GM19043 (cell line): ENCODE measurements around the gene PTPRM.

Experiments used
- ATAC-seq: cut with Tn5 transposase; IDR thresholded peaks from one replicate; pipeline ENCODE4 v1.9.1; 2021; ENCODE audit warnings: low read depth; ENCODE audit not compliant: unreplicated experiment

Gene PTPRM

GRCh38 chr18:7566567-7567473 is at the start of gene PTPRM:
Gene PTPRM (plus strand): TSS chr18:7567316. CDS start chr18:7567819, 503 bp downstream.
- peak; percentile 81 for ATAC-seq

GRCh38 chr18:7517852-7518251 is 49.3 kb upstream of the PTPRM start:
- no peak for ATAC-seq

- no peak for ATAC-seq
Measured at GRCh38 chr18:7520200-7520785, 46.8 kb upstream of the PTPRM start.

GRCh38 chr18:7521226-7521856 is 45.8 kb upstream of the PTPRM start:
- ATAC-seq = no peak

GRCh38 chr18:7523772-7524171 is 43.3 kb upstream of the PTPRM start:
- ATAC-seq = no peak

- ATAC-seq = no peak
Measured at GRCh38 chr18:7524786-7525185, 42.3 kb upstream of the PTPRM start.

GRCh38 chr18:7532942-7533341 is 34.2 kb upstream of the PTPRM start:
- ATAC-seq = no peak

GRCh38 chr18:7535436-7536205 is 31.5 kb upstream of the PTPRM start:
- ATAC-seq = no peak

GRCh38 chr18:7537145-7537544 is 30.0 kb upstream of the PTPRM start:
- ATAC-seq = no peak

GRCh38 chr18:7541835-7542234 is 25.3 kb upstream of the PTPRM start:
- ATAC-seq = no peak

- ATAC-seq = no peak
Measured at GRCh38 chr18:7544686-7545085, 22.4 kb upstream of the PTPRM start.

GRCh38 chr18:7545734-7546133 is 21.4 kb upstream of the PTPRM start:
- ATAC-seq = no peak

- ATAC-seq = no peak
Measured at GRCh38 chr18:7548221-7548620, 18.9 kb upstream of the PTPRM start.

- ATAC-seq = no peak
Measured at GRCh38 chr18:7548721-7549120, 18.4 kb upstream of the PTPRM start.

GRCh38 chr18:7557973-7558372 is 9.1 kb upstream of the PTPRM start:
- ATAC-seq = no peak

- ATAC-seq = no peak
Measured at GRCh38 chr18:7558769-7559168, 8.3 kb upstream of the PTPRM start.

GRCh38 chr18:7559709-7560319 is 7.3 kb upstream of the PTPRM start:
- ATAC-seq = no peak

- no peak for ATAC-seq
Measured at GRCh38 chr18:7561909-7562460, 5.1 kb upstream of the PTPRM start.

GRCh38 chr18:7562491-7562890 is 4.6 kb upstream of the PTPRM start:
- no peak for ATAC-seq

GRCh38 chr18:7565677-7566076 is 1.4 kb upstream of the PTPRM start:
- ATAC-seq = no peak
